HG03280 (cell line): Measurements from ENCODE around the gene RAPGEF3.

Source experiments
- ATAC-seq: cut with Tn5 transposase; IDR thresholded peaks from one replicate; pipeline ENCODE4 v1.9.1; 2021; ENCODE audit warnings: mild to moderate bottlenecking, moderate library complexity; ENCODE audit not compliant: unreplicated experiment

RAPGEF3 gene

DNA sequence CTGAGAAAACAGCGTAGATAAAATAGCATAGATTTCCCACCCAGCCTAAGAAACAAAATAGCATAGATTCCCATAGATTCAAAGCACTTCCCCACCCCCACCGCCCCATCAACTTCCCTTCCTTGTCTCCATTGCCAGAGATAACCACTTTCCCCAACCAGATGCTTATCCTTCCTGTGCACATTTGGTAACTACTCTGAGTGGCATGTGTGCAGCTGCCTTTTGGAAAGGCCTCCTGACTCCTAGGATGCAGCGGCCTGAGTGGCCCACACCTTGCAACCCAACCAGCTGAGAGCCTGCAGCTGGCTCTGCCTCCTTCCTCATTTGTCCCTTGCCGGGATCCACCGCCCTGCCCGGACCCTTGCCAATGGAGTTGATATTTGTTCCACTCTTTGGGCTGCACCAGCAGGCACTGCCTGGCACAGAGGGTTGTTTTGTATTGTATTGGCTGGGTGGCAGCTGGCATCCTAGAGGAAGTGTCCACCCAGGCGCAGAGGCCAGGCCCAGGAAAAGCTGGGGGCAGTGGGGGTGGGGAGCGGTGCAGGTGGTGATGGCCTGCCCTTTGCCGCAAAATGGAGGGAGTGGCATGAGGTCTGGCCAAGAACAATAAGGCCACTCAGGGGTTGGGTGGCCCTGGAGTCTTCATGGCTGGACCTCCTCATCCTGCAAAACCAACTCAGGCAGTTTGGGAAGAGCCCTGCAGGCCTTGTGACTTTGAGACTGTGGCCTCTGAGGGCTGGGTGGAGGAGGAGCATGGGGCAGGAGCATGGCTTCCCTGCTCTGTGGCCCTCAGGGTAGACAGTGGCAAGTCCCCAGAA is 19.3 kb upstream of the RAPGEF3 start:
- no peak for ATAC-seq

DNA sequence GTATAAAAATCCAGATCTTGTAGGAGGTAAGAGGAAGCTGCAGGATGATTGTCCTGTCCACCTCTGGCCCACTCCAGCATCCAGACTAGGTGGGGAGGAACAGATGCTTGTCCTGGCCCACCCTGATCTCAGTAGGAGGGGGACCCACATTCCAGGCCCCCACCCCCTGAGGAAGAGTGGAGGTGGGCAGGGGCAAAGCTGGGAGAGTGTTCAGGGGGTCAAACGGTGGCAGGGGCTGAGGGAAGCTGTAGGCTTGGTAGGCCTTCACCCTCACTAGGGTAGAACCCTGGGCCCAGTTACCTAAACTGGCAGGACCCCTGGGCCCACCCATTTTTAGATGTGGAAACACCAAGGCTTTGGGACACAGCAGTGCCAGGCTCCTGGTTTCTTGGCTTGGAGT is 18.5 kb upstream of the RAPGEF3 start:
- ATAC-seq: no peak

DNA sequence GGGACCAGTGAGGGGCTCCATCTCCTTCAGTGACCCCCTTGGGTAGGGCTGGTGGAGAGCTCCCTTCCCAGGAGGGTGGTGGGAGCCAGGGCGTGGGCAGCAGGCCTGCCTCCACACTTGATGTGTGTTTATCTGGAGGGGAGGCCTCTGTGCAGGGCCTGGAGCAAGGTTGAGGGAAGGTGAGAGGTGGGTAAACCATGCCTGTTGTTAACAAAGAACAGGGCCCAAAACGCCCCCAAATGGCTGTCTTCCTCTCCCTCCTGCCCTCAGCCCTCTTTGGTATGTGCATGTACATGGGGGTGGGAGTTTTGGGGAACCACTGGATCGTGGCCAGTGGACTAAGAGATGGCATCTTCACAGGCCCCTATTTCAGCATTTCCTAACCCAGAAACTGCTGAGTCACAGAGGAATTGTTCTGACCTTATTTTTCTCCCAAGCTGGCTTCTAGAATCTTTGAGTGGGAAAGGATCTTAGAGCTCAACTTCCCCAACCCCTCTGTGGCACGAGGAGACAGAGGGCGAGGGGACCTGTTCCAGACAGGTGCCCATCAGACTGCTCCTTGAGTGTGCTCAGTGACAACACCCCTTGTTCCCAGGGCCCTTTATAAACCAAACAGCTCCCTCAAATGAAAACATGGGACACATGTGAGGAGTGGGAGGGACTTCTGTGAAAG is 17.9 kb upstream of the RAPGEF3 start:
- no peak for ATAC-seq

DNA sequence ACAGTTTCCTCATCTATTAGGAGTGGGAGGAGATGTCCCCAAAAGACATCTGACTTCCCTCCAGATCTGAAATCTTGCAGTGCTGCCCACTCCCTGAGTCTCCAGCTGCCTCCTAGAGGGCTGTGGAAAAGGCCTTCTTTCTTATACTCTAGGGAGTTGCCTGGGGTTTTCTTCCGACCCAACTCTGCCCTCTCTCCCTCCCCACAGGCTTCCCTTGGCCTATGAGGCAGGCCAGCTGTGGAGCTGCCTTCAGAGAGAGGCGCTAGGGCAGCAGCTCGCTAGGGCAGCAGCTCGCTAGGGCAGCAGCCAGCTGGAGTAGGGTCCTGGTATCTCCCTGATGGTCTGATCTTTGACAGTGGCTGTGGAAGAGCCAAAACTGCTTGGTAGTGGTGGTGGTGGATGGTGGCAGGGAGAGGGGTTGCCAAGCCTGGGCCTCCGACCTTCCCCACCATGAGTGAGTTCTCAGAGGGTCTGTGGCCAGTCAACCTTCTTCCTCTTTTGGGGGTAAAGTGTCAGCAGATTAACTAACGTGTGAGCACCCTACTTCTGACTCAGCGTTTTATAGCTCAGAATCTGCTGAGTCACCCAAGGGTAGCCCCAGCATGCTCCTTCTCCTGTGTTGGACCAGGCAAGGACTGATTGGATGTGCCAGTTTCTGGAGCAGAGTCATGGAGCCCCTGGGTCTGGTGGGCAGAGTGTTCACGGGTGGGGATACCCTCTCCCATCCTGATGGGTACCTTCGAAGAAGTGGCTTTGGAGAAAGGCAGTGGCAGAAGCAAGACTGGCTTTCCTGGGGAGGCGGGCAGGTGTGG is 16.6 kb upstream of the RAPGEF3 start:
- ATAC-seq: no peak

DNA sequence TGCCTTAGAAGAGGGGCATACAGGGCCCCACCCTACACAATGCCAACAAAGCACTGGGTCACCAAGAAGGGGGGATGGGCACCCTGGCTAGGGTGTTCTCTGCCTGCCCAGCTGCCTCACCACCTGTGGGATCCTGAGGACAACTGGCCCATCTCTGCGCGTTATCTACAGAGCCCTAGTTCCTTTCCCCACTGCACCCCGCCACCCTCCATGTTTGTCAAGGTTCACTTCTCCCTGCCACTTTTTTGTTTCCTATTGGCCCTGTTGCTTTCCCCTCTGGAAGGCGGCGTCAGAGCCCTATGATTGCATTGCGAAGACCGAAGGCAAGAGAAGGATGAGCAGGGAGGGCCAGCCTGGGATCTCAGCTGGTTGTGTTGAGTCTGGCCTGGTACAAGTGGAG is 16.0 kb upstream of the RAPGEF3 start:
- ATAC-seq: no peak

DNA sequence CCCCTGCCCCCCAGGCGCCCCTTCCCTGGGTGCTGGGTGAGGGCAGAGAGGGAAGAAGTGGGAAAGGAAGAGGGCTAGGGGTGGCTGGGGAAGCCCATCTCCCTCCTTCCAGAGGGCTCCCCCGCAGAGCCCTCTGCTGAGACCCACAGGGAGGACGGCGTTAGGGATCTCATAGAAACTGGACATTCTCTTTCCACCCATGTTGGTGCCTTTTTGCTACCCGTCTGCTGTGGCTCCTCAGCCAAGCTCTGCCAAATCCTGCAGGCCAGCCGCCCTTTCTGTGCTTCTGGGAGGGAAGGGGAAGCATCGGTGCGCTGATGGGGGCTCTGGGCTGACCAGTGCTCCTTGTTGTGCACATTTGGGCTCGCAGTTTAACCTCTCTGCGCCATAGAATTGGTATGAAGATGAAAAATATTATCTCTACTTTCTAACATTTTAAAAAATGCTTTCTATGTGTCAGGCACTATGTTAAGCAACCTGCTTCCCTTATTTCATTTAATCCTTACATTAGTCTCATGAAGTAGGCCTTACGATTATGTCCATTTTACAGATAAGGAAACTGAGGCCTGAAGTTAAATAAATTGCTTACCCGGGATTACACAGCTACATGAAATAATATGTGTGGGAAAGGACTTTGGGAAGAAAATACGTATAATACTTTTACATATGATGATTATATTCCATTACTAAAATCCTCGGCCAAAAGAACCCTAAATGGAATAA is 15.3 kb upstream of the RAPGEF3 start:
- ATAC-seq: no peak

DNA sequence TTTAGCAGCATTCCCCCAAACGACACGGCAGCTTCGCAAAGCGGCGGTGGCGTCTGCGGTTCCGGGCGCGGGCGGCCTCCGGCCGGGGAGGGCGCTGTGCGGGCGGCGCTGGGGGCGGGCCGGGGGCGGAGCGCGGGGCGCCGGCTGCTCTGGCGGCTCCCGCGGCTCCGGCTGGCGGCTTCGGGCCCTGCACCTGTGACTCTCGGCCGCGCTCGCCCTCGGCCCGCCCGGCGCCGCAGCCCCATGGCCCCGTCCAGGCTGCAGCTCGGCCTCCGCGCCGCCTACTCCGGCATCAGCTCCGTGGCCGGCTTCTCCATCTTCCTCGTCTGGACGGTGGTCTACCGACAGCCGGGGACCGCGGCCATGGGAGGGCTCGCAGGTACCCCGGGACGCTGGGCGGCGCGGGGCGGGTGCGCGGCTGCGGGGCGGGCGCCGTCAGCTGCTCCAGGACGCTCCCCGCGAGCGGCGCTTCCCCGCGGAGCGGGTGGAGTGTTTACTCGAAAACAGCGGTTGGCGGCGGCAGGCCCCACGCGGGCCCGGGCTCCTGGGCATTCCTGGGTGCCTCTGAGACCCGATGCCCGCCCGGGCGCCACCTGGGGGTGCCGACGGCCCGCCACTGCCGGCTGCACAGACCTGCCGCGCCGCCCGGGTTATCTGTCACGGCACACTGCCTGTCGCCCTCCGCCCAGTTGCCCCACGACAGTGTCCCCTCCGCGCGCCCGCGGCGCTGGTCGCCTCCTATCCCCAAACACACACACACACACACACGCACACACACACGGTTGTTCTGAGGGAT is 14.6 kb upstream of the RAPGEF3 start, which contains the start of gene SLC48A1:
TSS of gene SLC48A1 (plus strand) at position 177 of the 796 bp plus-strand sequence. CDS start at position 244, 67 bp downstream.
- peak; percentile 85 for ATAC-seq

DNA sequence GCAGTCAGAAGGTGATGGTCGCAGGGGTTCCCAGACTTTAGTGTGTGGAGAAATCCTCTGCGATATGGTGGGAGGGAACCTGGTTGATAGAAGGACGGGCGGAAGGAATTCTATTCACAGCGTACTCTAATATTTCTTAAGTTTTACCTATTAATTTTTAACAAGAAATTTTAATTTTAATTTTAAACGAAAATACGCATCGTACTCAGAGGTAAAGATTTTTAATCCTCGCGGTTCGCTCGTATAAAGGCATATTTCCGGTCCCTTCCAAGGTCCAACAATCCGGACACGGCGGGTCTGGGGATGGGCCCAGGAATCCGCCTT is 14.0 kb upstream of the RAPGEF3 start:
- ATAC-seq: no peak

DNA sequence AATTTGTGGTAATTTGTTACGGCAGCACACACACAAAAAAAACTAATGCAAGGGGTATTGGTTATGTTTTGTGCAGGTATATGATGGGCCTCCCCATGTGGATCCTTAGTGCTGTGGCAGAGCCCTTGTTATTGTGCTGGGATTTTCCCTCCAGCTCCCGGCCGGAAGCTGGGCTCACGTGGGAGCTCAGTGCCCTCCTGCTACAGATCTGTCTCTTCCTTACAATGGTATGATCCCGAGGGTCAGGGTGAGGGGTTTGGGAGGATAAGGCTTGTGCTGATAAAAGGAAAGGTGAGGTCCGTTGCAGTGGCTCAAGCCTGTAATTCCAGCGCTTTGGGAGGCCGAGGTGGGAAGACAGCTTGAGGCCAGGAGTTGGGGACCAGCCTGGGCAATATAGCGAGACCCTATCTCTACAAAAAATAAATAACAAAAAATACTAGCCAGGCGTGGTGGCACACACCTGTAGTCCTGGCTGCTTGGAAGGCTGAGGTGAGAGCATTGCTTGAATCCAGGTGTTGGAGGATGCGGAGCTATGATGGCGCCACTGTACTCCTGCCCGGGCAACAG is 13.5 kb upstream of the RAPGEF3 start:
- ATAC-seq: no peak

DNA sequence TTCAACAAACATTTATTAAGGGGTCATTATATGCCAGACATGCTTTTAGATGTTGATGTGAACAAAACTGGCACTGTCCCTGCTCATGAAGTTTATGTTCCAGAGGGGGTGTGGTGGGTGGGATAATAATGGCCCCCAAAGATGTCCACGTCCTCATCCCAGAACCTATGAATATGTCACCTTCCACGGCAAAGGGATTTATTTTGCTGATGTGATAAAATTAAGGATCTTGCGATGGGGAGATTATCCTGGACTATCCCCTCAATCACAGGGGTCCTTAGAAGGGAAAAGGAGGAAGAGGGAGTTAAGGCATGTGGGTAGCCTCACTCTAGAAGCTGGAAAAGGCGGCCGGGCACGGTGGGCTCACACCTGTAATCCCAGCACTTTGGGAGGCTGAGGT is 12.6 kb upstream of the RAPGEF3 start:
- ATAC-seq: no peak

DNA sequence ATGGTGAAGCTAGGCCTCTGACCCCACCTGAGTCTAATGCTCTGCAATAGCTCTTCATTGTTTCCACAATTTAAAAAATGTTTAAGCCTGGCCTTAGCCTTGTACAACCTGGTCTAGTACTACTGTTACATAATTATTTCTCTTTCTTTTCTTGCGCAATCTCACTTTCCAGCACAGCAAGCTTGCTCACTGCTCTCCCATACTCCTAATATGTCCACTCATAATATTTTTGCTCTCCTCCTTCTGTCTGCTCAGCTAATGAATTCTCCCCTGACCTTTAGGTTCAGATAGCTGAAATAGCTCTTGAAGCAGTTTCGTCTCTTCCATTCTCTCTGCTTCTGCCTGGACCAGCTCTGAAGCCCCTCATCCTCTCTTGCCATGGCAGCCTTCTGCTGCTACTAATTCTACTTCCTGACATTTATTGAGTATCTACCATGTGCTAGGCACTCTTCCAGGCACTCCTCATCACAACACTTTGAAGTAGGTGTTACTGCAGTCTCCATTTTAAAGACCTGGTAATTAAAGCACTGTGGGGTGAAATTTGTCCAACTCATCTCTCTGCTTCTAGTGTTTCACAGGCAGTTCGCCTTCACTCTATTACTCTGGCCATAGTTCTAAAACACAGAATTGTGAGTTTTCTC is 11.5 kb upstream of the RAPGEF3 start:
- ATAC-seq: no peak

DNA sequence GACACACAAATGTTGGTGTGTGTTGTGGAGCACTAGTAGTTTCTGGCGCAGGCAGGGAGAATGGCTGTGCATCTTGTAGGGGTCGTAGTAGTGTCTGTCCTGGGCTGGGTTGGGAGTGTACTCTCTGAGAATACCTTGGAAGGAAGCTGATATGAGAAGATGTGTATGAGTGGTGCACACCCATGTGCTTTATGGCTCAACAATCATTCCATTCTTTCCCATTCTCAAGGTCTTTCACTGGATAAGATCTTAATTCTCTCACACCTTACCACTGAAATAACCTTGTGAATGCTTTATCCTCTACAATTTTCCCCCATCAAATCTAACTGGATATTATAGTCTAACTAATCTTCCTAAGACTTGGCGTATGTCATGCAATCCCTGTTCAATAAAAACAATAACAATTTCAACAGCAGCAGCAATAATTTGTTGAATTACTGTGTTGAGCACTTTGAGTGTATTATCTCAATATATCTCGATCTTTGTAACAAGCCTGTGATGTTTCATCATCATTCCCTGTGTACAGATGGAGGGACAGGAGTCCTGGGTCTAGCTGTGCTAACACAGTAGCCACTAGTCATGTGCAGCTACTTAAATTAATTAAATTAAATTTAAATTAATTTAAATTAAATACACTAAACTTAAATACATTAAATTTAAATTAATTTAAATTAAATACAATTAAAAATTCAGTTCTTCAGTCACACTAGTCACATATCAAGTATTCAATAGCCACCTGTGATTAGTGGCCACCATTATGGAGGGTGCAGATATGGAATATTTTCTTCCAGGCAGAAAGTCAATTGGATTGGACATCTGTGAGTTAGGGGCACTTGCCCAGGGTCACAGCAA is 10.8 kb upstream of the RAPGEF3 start:
- no peak for ATAC-seq

DNA sequence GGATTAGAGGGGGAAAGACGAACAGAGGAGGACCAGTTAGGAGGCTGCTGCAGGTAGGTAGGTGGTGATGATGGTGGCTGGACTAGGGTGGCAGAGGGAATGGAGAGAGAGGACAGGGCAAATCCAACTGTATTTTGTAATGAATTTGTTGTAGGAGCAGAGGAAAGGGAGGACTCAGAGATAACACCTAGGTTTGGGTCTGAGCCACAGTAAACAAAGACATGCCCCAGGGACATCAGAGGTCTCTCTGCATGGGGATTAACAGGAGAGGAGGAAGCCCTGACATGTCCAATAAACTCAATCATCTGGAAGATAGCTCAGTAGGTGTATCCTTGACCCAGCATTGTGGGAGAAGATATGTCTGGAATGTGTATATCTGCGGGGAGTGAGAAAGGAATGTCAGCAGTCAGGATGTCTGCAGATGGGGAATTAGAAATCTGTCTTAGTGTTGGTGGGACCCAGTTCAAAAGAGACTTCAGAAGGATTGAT is 9.7 kb upstream of the RAPGEF3 start:
- ATAC-seq: no peak

DNA sequence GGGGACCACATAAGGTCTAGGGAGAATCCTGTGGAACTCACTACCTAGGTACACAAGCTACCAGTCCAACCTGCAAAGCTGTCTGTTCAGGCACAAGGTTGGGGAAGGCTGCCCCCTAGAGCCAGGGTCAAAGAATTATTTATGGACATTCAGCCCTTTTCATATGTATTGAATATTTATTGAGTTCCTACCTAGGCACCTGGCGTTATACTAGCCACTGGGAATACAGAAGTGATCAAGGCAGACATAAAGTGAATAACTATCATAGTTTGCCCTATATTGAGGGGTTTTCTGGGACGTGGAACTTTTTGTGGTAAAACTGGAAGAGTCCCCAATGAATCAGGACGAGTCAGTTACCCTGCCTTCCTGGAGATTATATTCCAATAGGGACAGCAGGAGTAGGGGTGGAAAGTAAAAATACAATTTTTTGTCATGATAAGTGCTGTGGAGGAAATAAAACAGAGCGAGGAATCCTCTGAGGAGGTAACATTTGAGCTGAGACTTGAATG is 8.6 kb upstream of the RAPGEF3 start:
- ATAC-seq: no peak

DNA sequence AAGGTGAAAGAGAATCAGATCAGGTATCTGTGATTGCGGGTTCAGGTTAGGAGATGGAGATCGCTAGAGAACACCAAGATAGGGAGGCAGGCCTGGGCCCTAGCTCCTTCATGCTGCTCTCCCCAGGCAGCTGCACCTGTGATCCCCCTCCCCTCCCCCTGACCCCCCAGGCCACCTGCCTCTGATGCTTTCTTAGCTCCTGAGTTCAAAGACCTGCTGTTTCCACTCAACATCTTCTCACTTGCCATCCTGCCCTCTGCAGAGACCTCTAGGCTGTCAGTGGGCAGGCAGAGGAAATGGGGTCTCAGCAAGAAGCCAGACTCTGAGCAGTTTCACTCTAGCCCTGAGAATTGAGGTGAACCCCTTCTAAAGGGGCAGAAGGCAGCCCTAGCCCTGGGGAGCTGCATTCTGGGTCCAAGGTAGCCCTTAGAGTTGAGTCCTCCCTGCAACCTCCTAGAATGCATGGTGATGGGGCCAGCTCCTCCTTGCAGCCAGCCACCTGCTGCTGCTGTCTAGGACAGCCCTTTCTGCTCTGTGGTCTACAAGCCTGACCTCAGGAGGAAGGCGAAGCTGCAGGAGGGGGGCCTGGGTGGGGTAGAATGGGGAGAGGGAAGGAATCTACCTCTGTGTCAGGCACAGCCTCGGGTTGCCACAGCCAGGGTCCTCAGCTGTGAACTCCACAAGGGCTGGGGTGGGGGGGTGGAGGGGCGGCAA is 8.0 kb upstream of the RAPGEF3 start:
- ATAC-seq: no peak

DNA sequence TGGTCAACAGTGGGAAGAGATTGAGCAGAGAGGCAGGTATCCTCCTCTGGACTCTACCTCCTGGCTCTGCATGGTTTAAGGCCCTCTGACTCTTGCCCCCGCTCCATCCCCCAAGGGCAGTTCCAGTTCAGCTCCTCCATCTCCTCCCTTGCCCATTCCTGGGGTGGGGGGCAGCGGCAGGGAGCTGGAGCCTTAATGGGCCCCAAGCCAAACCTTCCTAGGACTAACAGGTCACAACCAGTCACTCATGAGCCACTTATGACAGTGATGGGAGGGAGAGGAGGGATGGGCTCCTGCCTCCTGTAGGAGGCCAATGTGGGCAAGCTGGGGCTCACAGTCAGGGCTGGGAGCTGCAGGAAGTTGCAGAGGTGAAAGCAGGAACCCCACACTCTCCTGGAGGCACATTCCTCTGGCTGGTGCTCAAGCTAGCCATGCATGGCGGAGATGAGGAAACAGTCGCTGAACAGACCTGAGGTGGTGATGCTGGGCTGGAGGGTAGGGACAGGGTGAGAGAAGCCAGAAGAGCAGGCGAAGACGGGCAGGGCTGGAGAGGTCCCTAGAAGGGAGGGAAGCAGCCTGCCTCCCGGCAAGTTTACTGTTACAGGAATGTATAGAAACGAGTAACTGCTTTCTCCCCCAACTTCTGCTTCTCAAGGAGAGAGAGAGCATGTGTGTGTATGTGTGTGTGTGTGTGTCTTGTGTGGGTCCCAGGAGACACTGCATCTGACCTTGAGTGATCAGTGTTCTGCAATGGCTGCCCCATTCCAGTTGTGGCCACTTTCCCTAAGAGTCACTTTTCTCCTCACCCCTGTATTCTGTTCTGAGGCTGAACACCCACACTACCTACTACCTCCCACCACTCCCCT is 5.0 kb upstream of the RAPGEF3 start:
- no peak for ATAC-seq
